Osteocyte (in vitro differentiated cells): ENCODE measurements around the gene ACTR1A. TPM values are rescaled to one million over a fixed set of nuclear protein-coding genes. Genes with fewer than 3 reads are reported as not detected.

Source experiments
- DNase-seq: peaks from one replicate; pipeline ENCODE4 v3.0.0; 2021; ENCODE audit warnings: mixed read lengths; ENCODE audit not compliant: unreplicated experiment; ENCODE audit errors: extremely low spot score
- H3K27ac Mint-ChIP-seq: one replicate; pipeline ENCODE4 v1.8.0; 2021; ENCODE audit warnings: mild to moderate bottlenecking, mixed read lengths; ENCODE audit not compliant: unreplicated experiment
- H3K27me3 Mint-ChIP-seq: one replicate; pipeline ENCODE4 v1.8.0; 2021; ENCODE audit warnings: mixed read lengths; ENCODE audit not compliant: unreplicated experiment
- H3K36me3 Mint-ChIP-seq: one replicate; pipeline ENCODE4 v1.8.0; 2021; ENCODE audit warnings: mixed read lengths; ENCODE audit not compliant: unreplicated experiment
- H3K4me1 Mint-ChIP-seq: one replicate; pipeline ENCODE4 v1.8.0; 2021; ENCODE audit warnings: mixed read lengths; ENCODE audit not compliant: unreplicated experiment
- H3K4me3 Mint-ChIP-seq: one replicate; pipeline ENCODE4 v1.8.0; 2021; ENCODE audit warnings: mild to moderate bottlenecking, moderate library complexity, mixed read lengths; ENCODE audit not compliant: unreplicated experiment
- H3K9me3 Mint-ChIP-seq: one replicate; pipeline ENCODE4 v1.8.0; 2021; ENCODE audit warnings: mixed read lengths; ENCODE audit not compliant: unreplicated experiment
- CTCF ChIP-seq: fragments of 200-600 bp; sonication (generic); IDR thresholded peaks from 2 replicates; pipeline ENCODE4 v1.5.0; 2021; ENCODE audit warnings: antibody characterized with exemption, mild to moderate bottlenecking, moderate library complexity
- total RNA-seq: library from RNA; stranded (reverse); gene quantifications from 2 replicates; pipeline ENCODE4 v1.2.1, GENCODE V29; 2021

The ACTR1A gene
- total RNA-seq, 1 donor from 2014 or later, result 123 TPM

GRCh38 chr10:102515724-102516123 lies 13.2 kb upstream of the ACTR1A start:
- no peak overlapping the region for H3K4me3 Mint-ChIP-seq

GRCh38 chr10:102514487-102515311 lies 12.2 kb upstream of the ACTR1A start:
- no peaks in the 10 kb centered on the region for H3K27me3 Mint-ChIP-seq
- no peak overlapping the region for H3K4me3 Mint-ChIP-seq
- no peak for DNase-seq
- no peak overlapping the region for H3K27ac Mint-ChIP-seq
- peaks cover 14% of the 10 kb centered on the region for H3K36me3 Mint-ChIP-seq
- no peaks in the 10 kb centered on the region for H3K4me1 Mint-ChIP-seq
- no peaks in the 10 kb centered on the region for H3K9me3 Mint-ChIP-seq
- no peak for TF ChIP-seq CTCF

More at GRCh38 chr10:102515724-102516123, 13.2 kb upstream of the ACTR1A start:
- H3K27me3 Mint-ChIP-seq, result no peaks in the 10 kb centered on the region
- TF ChIP-seq CTCF, result no peak
- H3K4me1 Mint-ChIP-seq, result no peaks in the 10 kb centered on the region
- no peak overlapping the region for H3K27ac Mint-ChIP-seq
- DNase-seq, result no peak
- peaks cover 19% of the 10 kb centered on the region for H3K36me3 Mint-ChIP-seq
- H3K9me3 Mint-ChIP-seq, result no peaks in the 10 kb centered on the region

- no peaks in the 10 kb centered on the region for H3K9me3 Mint-ChIP-seq
- H3K4me1 Mint-ChIP-seq, result peaks cover 3% of the 10 kb centered on the region
- H3K4me3 Mint-ChIP-seq, result no peak overlapping the region
- H3K36me3 Mint-ChIP-seq, result peaks cover 21% of the 10 kb centered on the region
- TF ChIP-seq CTCF, result no peak
- no peak overlapping the region for H3K27ac Mint-ChIP-seq
- H3K27me3 Mint-ChIP-seq, result no peaks in the 10 kb centered on the region
- no peak for DNase-seq
Observed at GRCh38 chr10:102511583-102512274, 9.2 kb upstream of the ACTR1A start.

GRCh38 chr10:102509387-102509786 lies 6.9 kb upstream of the ACTR1A start:
- H3K4me1 Mint-ChIP-seq, result peaks cover 19% of the 10 kb centered on the region
- DNase-seq, result no peak
- H3K4me3 Mint-ChIP-seq, result no peak overlapping the region
- no peak overlapping the region for H3K27ac Mint-ChIP-seq
- TF ChIP-seq CTCF, result no peak
- H3K27me3 Mint-ChIP-seq, result no peaks in the 10 kb centered on the region
- no peaks in the 10 kb centered on the region for H3K9me3 Mint-ChIP-seq
- H3K36me3 Mint-ChIP-seq, result peaks cover 21% of the 10 kb centered on the region

GRCh38 chr10:102508506-102508905 lies 6.0 kb upstream of the ACTR1A start:
- peaks cover 19% of the 10 kb centered on the region for H3K4me1 Mint-ChIP-seq
- no peak overlapping the region for H3K4me3 Mint-ChIP-seq
- no peaks in the 10 kb centered on the region for H3K9me3 Mint-ChIP-seq
- DNase-seq, result no peak
- no peak overlapping the region for H3K27ac Mint-ChIP-seq
- no peak for TF ChIP-seq CTCF
- H3K36me3 Mint-ChIP-seq, result peaks cover 17% of the 10 kb centered on the region
- no peaks in the 10 kb centered on the region for H3K27me3 Mint-ChIP-seq
